GM10266 (cell line): Measurements from ENCODE around the gene CCDC69.

Source experiments
- DNase-seq: peaks from one replicate; pipeline ENCODE4 v3.0.0; 2012; ENCODE audit errors: extremely low spot score
- CTCF ChIP-seq: IDR thresholded peaks from 2 replicates; pipeline ENCODE4 v1.5.1; 2012; ENCODE audit warnings: mild to moderate bottlenecking, low read depth; ENCODE audit not compliant: control insufficient read depth, insufficient read depth; ENCODE audit errors: missing control alignments

Gene CCDC69

DNA sequence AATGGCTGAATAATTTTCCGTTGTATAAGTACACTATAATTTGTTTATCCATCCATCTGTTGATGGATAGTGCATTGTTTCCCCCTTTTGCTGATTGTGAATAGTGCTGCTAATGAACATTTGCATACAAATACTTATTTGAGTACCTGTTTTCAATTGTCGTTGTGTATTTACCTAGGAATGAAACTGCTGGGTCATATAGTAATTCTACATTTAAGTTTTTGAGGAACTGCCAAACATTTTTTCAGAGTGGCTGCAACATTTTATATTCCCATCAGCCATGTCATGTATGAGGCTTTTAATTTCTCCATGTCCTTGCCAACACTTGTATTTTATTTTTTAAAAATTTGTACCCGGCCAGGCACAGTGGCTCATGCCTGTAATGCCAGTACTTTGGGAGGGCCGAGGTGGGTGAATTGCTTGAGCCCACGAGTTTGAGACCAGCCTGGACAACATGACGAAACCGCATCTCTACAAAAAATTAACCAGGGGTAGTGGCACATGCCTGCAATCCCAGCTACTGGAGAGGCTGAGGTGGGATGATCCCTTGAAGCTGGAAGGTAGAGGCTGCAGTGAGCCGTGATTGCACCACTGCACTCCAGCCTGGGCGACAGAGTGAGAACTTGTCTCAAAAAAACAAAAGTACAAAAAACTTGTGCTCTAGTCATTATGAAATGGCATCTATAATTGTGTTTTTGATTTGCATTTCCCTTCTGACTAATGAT lies 64.1 kb downstream of the CCDC69 start:
- DNase-seq, result no peak
- no peak for TF ChIP-seq CTCF

DNA sequence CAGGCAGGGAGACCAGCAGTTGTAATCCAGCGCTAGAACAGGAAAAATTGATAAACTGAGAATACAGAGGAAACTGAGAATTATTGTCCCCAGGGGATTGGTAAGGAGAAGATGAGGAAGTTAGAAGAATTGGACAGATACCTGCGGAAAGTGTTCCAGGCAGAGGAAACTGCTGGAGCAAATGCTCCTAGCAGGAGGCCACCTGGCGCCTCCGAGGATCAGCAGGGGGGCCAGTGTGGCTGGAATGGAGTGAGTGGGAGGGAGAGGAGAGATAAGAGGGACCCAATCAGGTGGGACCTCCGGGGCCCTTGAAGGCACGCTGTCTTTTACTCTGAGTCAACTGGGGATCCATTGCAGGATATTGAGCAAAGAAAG lies 65.6 kb downstream of the CCDC69 start:
- no peak for TF ChIP-seq CTCF
- peak; percentile 47 for DNase-seq

DNA sequence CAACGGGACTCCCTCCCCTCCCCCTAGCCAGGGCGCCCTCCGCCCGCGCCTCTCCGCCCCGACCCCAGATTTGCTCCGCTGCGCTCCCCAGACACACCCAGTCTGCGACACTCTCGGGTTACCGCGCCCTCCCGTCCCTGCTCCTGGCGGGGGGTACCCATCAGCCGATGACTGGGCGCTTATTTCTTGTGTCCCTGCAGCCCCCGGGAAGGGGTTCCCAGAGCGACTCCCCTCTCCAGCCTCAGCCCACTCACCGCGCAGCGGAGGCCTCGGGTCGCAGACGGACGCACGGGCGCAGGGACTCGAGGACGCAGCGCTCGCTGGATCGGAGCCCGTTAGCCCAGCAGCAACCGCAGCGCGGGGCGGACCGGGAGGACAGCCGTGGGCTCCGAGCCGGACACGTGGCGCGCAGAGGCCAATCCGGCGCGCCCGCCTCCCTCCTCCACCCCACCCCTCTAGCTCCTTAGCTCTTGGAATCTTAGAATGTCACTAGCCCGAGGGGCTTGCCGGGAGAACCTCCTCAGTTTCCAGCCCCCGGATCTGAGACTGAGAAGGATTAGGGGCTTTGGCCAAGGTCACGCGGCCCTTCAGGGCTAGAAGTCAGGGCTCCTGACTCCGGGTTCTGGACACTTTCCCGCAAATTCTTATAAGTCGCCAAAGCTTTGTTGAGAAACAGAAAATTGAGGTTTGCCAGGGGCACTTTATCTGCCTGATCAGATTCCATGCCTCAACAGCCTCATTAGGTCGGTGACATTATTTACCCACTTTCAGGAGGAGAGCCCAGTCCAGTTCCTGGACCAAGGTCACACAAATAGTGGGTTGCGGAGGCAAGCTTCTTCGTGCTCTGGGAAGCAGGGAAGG lies 66.2 kb downstream of the CCDC69 start, which contains the start of gene ANXA6:
TSS of gene ANXA6 (minus strand) at position 354 of the 861 bp plus-strand sequence. CDS start 9,878 bp downstream, outside the sequence.
- no peak for TF ChIP-seq CTCF
- peak; percentile 76 for DNase-seq

DNA sequence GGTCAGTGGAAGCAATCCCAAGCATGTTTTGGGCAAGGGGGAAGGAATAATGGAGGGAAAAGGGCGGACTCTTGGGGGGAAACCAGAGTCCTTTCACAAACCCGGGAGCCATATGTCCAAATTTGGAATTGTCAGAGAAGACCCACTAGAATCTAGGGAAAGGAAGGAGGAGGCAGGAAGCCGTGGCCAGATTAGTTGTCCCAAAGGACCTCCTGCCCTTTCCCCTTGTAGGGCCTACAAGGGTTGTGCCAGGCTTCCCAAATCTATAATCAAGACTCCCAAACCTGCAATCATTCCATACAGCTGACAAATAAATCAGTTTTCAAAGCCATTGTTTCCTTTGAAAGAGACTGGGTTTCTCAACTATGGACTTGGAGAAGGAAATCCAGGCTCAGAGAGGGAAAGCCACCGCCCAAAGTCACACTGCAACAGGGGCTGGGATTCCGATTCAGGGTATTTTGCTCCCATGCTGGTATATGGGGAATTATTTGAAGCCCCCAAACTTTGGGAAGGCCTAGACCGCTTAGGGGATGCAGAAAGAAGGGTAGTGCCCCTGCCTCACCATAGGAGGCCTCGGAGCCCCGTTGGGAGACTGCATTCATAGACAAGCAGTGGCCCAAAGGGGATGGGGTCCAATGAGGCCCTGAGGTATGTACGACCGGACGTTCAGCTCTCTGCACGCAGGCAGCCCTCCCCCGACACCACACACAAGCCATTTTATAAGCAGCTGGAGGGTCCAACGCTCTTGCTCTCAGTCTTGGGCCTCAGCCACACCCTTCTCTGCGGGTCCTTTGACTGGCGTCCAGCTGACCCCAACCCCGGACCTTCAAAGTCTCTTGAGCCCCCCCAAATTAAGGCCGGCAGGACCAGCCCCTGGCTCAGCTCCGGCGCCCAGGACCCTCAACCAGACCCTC lies 67.1 kb downstream of the CCDC69 start:
- peak; percentile 14 for TF ChIP-seq CTCF
- DNase-seq, result peak; percentile 47

- DNase-seq, result peak; percentile 40
- TF ChIP-seq CTCF, result no peak
Measured at GRCh38 chr5:151155775-151156506, 68.0 kb downstream of the CCDC69 start.

GRCh38 chr5:151154931-151155774 lies 68.7 kb downstream of the CCDC69 start:
- DNase-seq, result no peak
- TF ChIP-seq CTCF, result no peak
